HCT116 (cell line): ENCODE data around the gene OR6J1. TPM values are rescaled to one million over a fixed set of nuclear protein-coding genes. Genes with fewer than 3 reads are reported as not detected.

ENCODE experiments used
- ATAC-seq: fragments of 200-7000 bp; cut with Tn5 transposase; 2 replicates; pipeline ENCODE4 v1.9.1; 2020; ENCODE audit warnings: mild to moderate bottlenecking, moderate library complexity
- BruUV-seq: library from RNA; stranded (reverse); fragments of 400-500 nt; replicated peaks from 2 replicates; lab custom pipeline; 2021; lab: Mats Ljungman, UMichigan
- CTCF ChIA-PET: fragments of 300-600 bp; sonication (Branson Sonifier 250); formaldehyde crosslinking; loops from one replicate; lab custom pipeline; 2021; ENCODE audit warnings: antibody characterized with exemption; lab: Charles Lee
- POLR2A ChIA-PET: fragments of 300-600, 350-600 bp; sonication (Branson Sonifier 250); formaldehyde crosslinking; loops from one replicate; lab custom pipeline; 2021; ENCODE audit warnings: antibody characterized with exemption; lab: Charles Lee
- RAD21 ChIA-PET, 2 experiments: fragments of 300-600 bp; sonication (Branson Sonifier 250); formaldehyde crosslinking; loops; one replicate each; lab custom pipeline; 2023; ENCODE audit warnings: low total read pairs in 2 of 2; ENCODE audit not compliant: uncharacterized antibody in 2 of 2, unreplicated experiment in 2 of 2, low non-redundant PET in 1 of 2; lab: Charles Lee
- DNase-seq: peaks from one replicate; pipeline ENCODE4 v3.0.0-alpha.2; 2010; ENCODE audit warnings: low read depth, low spot score
- H2AFZ ChIP-seq: fragments of 200-600 bp; shearing (Covaris generic), sonication (generic); 2 replicates; pipeline ENCODE4 v1.6.1; 2017; ENCODE audit warnings: low read depth, mixed run types, mixed read lengths, antibody characterized with exemption, low read length; ENCODE audit not compliant: poor library complexity, severe bottlenecking
- H3K27ac ChIP-seq: 2 replicates; pipeline ENCODE4 v1.5.1; 2012; ENCODE audit warnings: low read depth, low read length
- H3K27me3 ChIP-seq: fragments of 200-600 bp; sonication (generic); 2 replicates; pipeline ENCODE4 v1.6.1; 2016; ENCODE audit warnings: mixed run types, low read length, mixed read lengths; ENCODE audit not compliant: insufficient read depth
- H3K36me3 ChIP-seq, 2 experiments: fragments of 200-500 bp in 1 of 2; fragments of 200-600 bp in 1 of 2; sonication (Bioruptor generic) in 1 of 2; sonication (generic) in 1 of 2; 2 replicates each; pipeline versions ENCODE4 v1.5.1 to v1.6.1; 2014 to 2016; ENCODE audit warnings: low read length in 2 of 2, inconsistent platforms in 1 of 2, mixed read lengths in 1 of 2, mixed run types in 1 of 2; ENCODE audit not compliant: insufficient read depth in 2 of 2, control insufficient read depth in 1 of 2
- H3K4me1 ChIP-seq, 2 experiments: fragments of 200-600 bp in 1 of 2; sonication (generic) in 1 of 2; 2 replicates each; pipeline versions ENCODE4 v1.5.1 to v1.6.1; 2012 to 2017; ENCODE audit warnings: low read length in 2 of 2, inconsistent platforms in 1 of 2, mild to moderate bottlenecking in 1 of 2, mixed read lengths in 1 of 2, mixed run types in 1 of 2, moderate library complexity in 1 of 2; ENCODE audit not compliant: insufficient read depth in 2 of 2, control insufficient read depth in 1 of 2
- H3K4me2 ChIP-seq: fragments of 200-600 bp; sonication (generic); 2 replicates; pipeline ENCODE4 v1.6.1; 2017; ENCODE audit warnings: mixed run types, low read length, mixed read lengths
- H3K4me3 ChIP-seq, 2 experiments: fragments of 200-600 bp in 1 of 2; sonication (generic) in 1 of 2; replicated peaks in 1 of 2; 2 replicates each; pipeline ENCODE4 v1.5.1; 2011 to 2016; ENCODE audit warnings: low read length in 2 of 2, control low read depth in 1 of 2, low read depth in 1 of 2, mild to moderate bottlenecking in 1 of 2, mixed read lengths in 1 of 2, mixed run types in 1 of 2
- H3K79me2 ChIP-seq: fragments of 200-600 bp; sonication (generic); 2 replicates; pipeline ENCODE4 v1.6.1; 2017; ENCODE audit warnings: mild to moderate bottlenecking, mixed run types, low read length, moderate library complexity, mixed read lengths; ENCODE audit not compliant: insufficient read depth
- H3K9ac ChIP-seq: fragments of 200-600 bp; sonication (generic); 2 replicates; pipeline ENCODE4 v1.6.1; 2016; ENCODE audit warnings: low read length, mixed read lengths
- H3K9me2 ChIP-seq: fragments of 200-600 bp; sonication (generic), shearing (Covaris generic); 2 replicates; pipeline ENCODE4 v1.6.1; 2017; ENCODE audit warnings: mixed run types, mild to moderate bottlenecking, moderate library complexity; ENCODE audit not compliant: insufficient read depth
- H3K9me3 ChIP-seq, 2 experiments: fragments of 200-500 bp in 1 of 2; fragments of 200-600 bp in 1 of 2; sonication (Bioruptor generic) in 1 of 2; sonication (generic) in 1 of 2; 2 replicates each; pipeline ENCODE4 v1.6.1; 2014 to 2017; ENCODE audit warnings: low read length in 2 of 2, mixed read lengths in 2 of 2, inconsistent platforms in 1 of 2, low read depth in 1 of 2, mild to moderate bottlenecking in 1 of 2, mixed run types in 1 of 2, moderate library complexity in 1 of 2; ENCODE audit not compliant: control insufficient read depth in 1 of 2, insufficient read depth in 1 of 2
- H4K20me1 ChIP-seq: fragments of 200-600 bp; sonication (generic), shearing (Covaris generic); 2 replicates; pipeline ENCODE4 v1.6.1; 2017; ENCODE audit warnings: mixed run types, mild to moderate bottlenecking, moderate library complexity; ENCODE audit not compliant: insufficient read depth
- CBX3 ChIP-seq: IDR thresholded peaks from 2 replicates; pipeline ENCODE4 v1.6.1; 2012; ENCODE audit warnings: low read depth
- CEBPB ChIP-seq: IDR thresholded peaks from 2 replicates; pipeline ENCODE4 v1.6.1; 2012; ENCODE audit warnings: low read depth
- EGR1 ChIP-seq: IDR thresholded peaks from 2 replicates; pipeline ENCODE4 v1.6.1; 2012; ENCODE audit warnings: low read depth
- ELF1 ChIP-seq: IDR thresholded peaks from 2 replicates; pipeline ENCODE4 v1.6.1; 2012; ENCODE audit warnings: low read depth, borderline replicate concordance
- EZH2 ChIP-seq: fragments of 200-600 bp; sonication (generic); IDR thresholded peaks from 2 replicates; pipeline ENCODE4 v1.6.1; 2017; ENCODE audit warnings: antibody characterized with exemption, mixed run types
- EZH2phosphoT487 ChIP-seq: fragments of 200-600 bp; IDR thresholded peaks from 2 replicates; pipeline ENCODE4 v1.6.1; 2018; ENCODE audit warnings: antibody characterized with exemption, borderline replicate concordance
- FOSL1 ChIP-seq: IDR thresholded peaks from 2 replicates; pipeline ENCODE4 v1.6.1; 2012; ENCODE audit warnings: low read depth
- JUND ChIP-seq: IDR thresholded peaks from 2 replicates; pipeline ENCODE4 v1.6.1; 2012
- POLR2A ChIP-seq: IDR thresholded peaks from 2 replicates; pipeline ENCODE4 v1.7.0; 2011; ENCODE audit warnings: borderline replicate concordance; ENCODE audit not compliant: insufficient read depth, insufficient read length; ENCODE audit errors: extremely low read depth
- POLR2AphosphoS5 ChIP-seq: IDR thresholded peaks from 2 replicates; pipeline ENCODE4 v1.6.1; 2011; ENCODE audit warnings: mild to moderate bottlenecking, low read depth, low read length, moderate library complexity
- RAD21 ChIP-seq: IDR thresholded peaks from 2 replicates; pipeline ENCODE4 v1.6.1; 2012; ENCODE audit warnings: low read depth, mild to moderate bottlenecking
- SP1 ChIP-seq: IDR thresholded peaks from 2 replicates; pipeline ENCODE4 v1.6.1; 2012; ENCODE audit warnings: low read depth
- YY1 ChIP-seq: IDR thresholded peaks from 2 replicates; pipeline ENCODE4 v1.6.1; 2011; ENCODE audit warnings: low read length, low read depth, moderate library complexity, mild to moderate bottlenecking; ENCODE audit not compliant: insufficient replicate concordance; ENCODE audit errors: extremely low read depth
- ZFX ChIP-seq: fragments of 450-650 bp; IDR thresholded peaks from 2 replicates; pipeline ENCODE4 v1.6.1; 2017
- intact Hi-C: fragments of 100-400 bp; cut with micrococcal nuclease; formaldehyde crosslinking; loops from 2 replicates; pipeline ENCODE4 v1.10.0; 2022
- total RNA-seq: library from RNA; stranded (reverse); gene quantifications from one replicate; pipeline ENCODE4 v1.2.1, GENCODE V29; 2021; ENCODE audit not compliant: unreplicated experiment
- TF ChIP-seq, protein P1 (sequence below): IDR thresholded peaks from 2 replicates; pipeline ENCODE4 v1.6.1; 2011; ENCODE audit warnings: mild to moderate bottlenecking, low read length, moderate library complexity; ENCODE audit not compliant: insufficient replicate concordance; ENCODE audit errors: extremely low read depth
- TF ChIP-seq, protein P2 (sequence below): IDR thresholded peaks from 2 replicates; pipeline ENCODE4 v1.6.1; 2012

Gene OR6J1
- total RNA-seq, 1 experiment from 2014 or later, result not detected

DNA sequence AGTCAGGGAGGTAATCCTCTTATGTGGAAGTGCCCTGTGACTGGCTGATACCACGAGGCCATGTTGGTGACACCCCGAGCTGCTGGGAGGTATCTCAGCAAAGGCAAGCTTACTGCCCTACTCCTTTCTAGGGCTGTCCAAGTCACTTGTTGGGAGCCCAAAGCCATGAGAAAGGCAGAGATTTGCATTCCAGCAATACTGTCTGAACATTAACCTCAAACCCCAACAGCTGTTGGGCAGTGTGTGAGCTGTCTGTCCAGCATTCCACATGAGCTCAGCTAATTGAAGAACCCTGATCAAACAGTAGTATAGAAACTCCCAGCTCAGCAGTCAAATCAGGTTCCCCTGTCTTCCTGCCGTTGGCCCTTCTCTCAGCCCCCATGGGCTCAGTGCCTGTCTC, 36.9 kb downstream of the OR6J1 start:
- no peak overlapping the region for H3K27ac ChIP-seq
- H2AFZ ChIP-seq, result no peak overlapping the region
- CTCF ChIA-PET, result interaction anchor here (1.0 kb wide), 1 partner anchor 10 kb away, joined by 3 read pairs; the partner anchor contains the start of gene ABHD4
- H3K27me3 ChIP-seq, result no peaks in the 10 kb centered on the region
- H3K9me2 ChIP-seq, result no peaks in the 10 kb centered on the region
- peaks cover 9 to 16% of the 10 kb centered on the region in 2 experiments; a peak in 3 of 4 replicates for H3K4me1 ChIP-seq
- H3K4me3 ChIP-seq, result no peak overlapping the region
- POLR2A ChIA-PET, result interaction anchor here (1.6 kb wide), 1 partner anchor 18 kb away, joined by 4 read pairs; the partner anchor contains the start of gene DAD1
- H3K36me3 ChIP-seq, result peaks cover 0 to 2% of the 10 kb centered on the region in 2 experiments; a peak in 2 of 4 replicates
- no peak for ATAC-seq
- no peak for DNase-seq
- H4K20me1 ChIP-seq, result no peaks in the 10 kb centered on the region
- intact Hi-C loops, result no loop called here
- TF ChIP-seq CBX3 (no peak), CEBPB (no peak), EZH2phosphoT487 (no peak), ELF1 (no peak), POLR2AphosphoS5 (no peak), EZH2 (no peak), POLR2A (no peak), ZFX (no peak), RAD21 (no peak), EGR1 (no peak), JUND (no peak), YY1 (no peak), SP1 (no peak), FOSL1 (no peak)
- TF ChIP-seq, protein P1, sequence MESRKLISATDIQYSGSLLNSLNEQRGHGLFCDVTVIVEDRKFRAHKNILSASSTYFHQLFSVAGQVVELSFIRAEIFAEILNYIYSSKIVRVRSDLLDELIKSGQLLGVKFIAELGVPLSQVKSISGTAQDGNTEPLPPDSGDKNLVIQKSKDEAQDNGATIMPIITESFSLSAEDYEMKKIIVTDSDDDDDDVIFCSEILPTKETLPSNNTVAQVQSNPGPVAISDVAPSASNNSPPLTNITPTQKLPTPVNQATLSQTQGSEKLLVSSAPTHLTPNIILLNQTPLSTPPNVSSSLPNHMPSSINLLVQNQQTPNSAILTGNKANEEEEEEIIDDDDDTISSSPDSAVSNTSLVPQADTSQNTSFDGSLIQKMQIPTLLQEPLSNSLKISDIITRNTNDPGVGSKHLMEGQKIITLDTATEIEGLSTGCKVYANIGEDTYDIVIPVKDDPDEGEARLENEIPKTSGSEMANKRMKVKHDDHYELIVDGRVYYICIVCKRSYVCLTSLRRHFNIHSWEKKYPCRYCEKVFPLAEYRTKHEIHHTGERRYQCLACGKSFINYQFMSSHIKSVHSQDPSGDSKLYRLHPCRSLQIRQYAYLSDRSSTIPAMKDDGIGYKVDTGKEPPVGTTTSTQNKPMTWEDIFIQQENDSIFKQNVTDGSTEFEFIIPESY, result no peak
- TF ChIP-seq, protein P2, sequence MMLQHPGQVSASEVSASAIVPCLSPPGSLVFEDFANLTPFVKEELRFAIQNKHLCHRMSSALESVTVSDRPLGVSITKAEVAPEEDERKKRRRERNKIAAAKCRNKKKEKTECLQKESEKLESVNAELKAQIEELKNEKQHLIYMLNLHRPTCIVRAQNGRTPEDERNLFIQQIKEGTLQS, result no peak
- no peaks in the 10 kb centered on the region for H3K9me3 ChIP-seq
- no TSS peak for BruUV-seq
- no peak overlapping the region for H3K9ac ChIP-seq
- RAD21 ChIA-PET, result no interaction called here
- H3K79me2 ChIP-seq, result no peaks in the 10 kb centered on the region
- no peak overlapping the region for H3K4me2 ChIP-seq
